Measurements from ENCODE around the gene ENDOG.
"Not testable (repeated sequence)": the region's sequence is repeated elsewhere in the genome, so short reads cannot be mapped to it uniquely, and the experiment has no call there.

Gene ENDOG

GRCh38 chr9:128818099-128818838, at the start of gene ENDOG:
ENDOG (plus strand) TSS chr9:128818500; CDS start chr9:128818685, 185 bp downstream.
- DNase-seq: peak; percentile 99

DNA sequence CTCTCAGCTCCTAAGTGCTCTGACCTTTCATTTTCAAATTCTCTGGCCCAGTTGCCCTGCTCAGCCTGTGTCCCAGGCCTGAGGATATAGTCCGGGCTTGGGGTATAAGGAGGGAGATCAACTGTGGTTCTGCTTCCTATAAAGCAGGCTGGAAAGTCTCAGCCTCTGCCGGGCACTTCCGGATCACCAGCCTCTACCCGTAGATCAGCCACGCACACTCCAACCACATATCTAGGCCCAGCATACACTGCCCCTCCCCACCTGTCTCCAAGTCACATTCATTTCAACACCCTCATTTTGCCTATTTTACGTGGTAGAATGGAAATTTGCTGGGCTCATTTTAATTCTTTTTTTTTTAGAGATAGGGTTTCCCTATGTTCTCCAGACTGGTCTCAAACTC, 49.7 kb upstream of the ENDOG start:
- no peak for DNase-seq

GRCh38 chr9:128770286-128771030, 47.8 kb upstream of the ENDOG start:
- no peak for DNase-seq

DNA sequence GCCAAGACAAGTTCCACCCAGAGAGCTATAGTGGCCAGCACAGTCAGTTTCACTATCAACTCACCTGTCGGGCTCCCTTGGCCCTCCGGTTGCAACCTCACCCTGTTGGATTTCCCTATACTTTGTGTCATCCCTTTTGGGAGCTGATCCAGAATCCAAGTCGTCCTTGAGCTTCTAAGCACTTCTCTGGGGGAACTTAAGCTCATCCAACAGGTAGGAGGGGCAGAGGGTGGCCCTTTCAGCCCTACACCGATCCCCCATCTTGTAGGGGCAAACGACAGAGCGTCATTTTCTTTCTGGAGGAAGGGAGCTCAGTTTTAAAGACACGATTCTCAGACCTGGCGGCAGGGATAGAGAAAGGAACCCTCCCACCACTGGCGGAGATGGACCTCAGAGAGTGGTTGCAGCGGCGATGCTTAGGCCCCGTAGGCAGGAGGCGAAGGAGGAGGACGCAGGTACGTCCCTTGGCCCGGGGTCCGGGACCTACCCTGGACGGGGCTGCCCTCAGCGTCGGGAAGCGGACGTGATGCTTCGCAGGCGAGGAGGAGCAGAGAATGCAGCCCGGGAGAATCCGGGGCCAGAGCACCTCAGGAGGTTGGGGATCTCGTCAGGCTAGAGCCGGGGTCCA, 47.1 kb upstream of the ENDOG start:
- no peak for DNase-seq

GRCh38 chr9:128771745-128772519, 46.4 kb upstream of the ENDOG start, which contains the start of gene ZER1:
ZER1 (minus strand) TSS chr9:128771927; CDS start chr9:128755565, 16,362 bp downstream.
- peak; percentile 93 to 94 for DNase-seq

- no peak for DNase-seq
Observed at GRCh38 chr9:128773049-128773448, 45.3 kb upstream of the ENDOG start.

GRCh38 chr9:128774804-128775203, 43.5 kb upstream of the ENDOG start:
- DNase-seq: no peak

DNA sequence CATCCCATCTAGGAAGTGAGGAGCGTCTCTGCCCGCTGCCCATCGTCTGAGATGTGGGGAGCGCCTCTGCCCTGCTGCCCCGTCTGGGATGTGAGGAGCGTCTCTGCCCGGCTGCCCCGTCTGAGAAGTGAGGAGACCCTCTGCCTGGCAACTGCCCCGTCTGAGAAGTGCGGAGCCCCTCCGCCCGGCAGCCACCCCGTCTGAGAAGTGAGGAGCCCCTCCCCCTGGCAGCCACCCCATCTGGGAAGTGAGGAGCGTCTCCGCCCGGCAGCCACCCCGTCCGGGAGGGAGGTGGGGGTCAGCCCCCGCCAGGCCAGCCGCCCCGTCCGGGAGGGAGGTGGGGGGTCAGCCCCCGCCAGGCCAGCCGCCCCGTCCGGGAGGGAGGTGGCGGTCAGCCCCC, 38.2 kb upstream of the ENDOG start:
- not testable (repeated sequence) for DNase-seq

GRCh38 chr9:128781187-128782070, 36.9 kb upstream of the ENDOG start:
- DNase-seq: no peak

- DNase-seq: no peak
Observed at GRCh38 chr9:128782669-128783068, 35.6 kb upstream of the ENDOG start.

DNA sequence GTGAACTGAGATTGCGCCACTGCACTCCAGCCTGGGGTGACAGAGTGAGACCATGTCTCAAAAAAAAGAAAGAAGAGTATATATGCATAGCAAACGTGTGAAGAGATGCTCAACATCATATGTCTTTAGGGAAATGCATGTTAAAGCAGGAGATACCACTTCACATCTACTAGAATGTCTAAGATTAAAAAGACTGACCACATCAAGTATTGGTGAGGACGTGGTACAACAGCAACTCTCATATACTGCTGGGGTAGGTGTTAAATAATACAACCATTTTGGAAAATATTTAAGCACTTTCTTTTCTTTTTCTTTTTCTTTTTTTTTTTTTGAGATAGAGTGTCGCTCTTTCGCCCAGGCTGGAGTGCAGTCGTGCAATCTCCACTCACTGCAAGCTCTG, 32.9 kb upstream of the ENDOG start:
- DNase-seq: no peak

DNA sequence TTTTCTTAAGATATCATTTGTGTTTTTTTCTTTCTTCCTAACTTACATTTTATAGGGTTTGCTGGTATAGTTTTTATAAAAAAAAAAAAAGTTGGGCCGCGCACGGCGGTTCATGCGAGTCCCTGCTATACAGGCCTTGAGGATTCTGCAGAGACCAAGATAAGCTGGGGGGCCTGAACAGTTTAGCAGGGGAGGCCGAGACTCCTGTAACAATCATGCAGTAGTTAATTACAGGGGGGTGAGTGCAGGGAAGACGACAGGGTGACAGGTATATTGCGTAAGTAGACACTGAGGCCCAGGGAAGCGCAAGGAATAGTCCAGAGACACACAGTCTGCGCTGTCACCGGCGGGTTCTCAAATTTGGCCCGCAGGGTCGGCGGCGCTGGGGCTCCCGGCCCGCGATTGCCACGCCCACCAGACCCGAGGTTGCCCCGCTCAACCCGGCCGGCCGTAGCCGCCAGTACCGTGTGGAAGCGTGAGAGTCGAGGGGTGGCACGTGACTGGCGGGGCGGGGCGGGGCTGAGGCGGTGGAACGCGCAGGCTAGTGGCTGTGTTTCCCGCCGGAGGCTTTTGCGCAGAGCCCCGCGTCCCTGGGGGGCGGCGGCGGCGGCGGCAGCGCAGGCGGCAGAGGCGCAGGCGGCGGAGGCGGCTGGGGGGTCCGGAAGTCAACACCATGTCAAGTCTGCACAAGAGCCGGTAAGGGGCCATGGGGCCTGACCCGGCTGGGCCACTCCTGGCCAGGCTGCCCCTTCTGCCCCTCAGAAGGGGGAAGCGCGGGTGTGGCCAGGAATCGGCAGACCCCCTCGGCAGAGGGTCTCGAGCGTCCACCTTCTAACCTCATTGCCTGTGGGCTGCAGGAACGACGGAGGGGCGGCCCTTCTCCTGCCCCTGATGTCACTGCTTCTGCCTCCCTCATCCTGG, 31.4 kb upstream of the ENDOG start, which contains the start of gene TBC1D13:
Gene TBC1D13 (plus strand): TSS at position 573 of the 921 bp plus-strand sequence. CDS start 101 bp downstream, at position 674.
- peak; percentile 90 to 93 for DNase-seq

GRCh38 chr9:128787659-128788058, 30.6 kb upstream of the ENDOG start:
- DNase-seq: peak; percentile 16 to 25

DNA sequence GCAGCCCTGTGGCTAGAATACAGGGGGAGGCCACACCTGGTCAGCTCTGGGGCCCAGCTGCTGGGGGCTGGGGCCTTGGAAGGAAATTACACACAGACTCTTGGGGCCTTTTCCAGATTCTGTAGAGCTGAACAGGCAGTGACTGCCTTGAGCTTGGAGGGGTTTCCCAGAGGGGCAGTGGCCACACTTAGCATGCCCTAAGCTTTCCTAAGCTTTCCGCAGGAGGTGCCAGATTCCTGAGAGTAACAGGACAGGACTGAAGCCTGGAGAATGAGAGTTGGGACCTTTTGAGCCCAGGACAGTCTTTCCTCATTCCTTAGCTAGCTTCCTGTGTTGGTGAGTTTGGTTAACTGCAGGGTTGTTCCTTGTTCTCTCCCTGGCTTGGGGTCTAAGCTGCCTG, 29.9 kb upstream of the ENDOG start:
- DNase-seq: no peak

DNA sequence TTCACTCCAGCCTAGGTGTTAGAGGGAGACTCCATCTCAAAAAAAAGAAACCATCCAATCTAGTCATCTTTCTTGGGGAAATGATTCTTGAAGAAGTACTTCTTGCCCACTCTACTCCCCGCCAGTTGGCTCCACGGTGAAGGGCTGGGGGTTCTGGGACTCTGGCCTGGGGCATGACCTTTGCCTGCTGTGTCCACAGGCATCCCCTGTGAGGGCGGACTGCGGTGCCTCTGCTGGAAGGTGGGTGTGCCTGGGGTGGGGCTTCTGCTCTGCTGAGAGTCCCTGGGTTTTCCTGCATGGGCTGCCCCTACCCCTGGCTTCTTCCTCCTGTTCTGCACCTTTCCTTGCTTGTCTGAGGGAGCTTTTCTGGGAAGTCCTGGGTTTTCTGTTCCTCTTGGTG, 27.8 kb upstream of the ENDOG start:
- no peak for DNase-seq

- DNase-seq: no peak
Observed at GRCh38 chr9:128792134-128792533, 26.2 kb upstream of the ENDOG start.

- no peak for DNase-seq
Observed at GRCh38 chr9:128792978-128793686, 25.2 kb upstream of the ENDOG start.

DNA sequence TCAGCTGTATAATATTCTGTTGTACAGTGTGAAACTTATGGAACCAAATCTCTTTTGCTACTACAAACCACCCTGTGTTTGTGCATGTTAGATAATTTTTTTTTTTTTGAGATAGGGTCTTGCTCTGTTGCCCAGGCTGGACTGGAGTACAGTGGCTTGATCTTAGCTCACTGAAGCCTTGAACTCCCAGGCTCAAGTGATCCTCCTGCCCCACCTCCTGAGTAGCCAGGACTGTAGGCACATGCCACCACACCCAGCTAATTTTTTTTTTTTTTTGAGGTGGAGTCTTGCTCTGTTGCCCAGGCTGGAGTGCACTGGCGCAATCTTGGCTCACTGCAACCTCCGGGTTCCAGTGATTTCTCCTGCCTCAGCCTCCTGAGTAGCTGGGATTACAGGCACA, 23.3 kb upstream of the ENDOG start:
- not testable (repeated sequence) for DNase-seq

GRCh38 chr9:128798896-128799295, 19.4 kb upstream of the ENDOG start:
- no peak for DNase-seq

DNA sequence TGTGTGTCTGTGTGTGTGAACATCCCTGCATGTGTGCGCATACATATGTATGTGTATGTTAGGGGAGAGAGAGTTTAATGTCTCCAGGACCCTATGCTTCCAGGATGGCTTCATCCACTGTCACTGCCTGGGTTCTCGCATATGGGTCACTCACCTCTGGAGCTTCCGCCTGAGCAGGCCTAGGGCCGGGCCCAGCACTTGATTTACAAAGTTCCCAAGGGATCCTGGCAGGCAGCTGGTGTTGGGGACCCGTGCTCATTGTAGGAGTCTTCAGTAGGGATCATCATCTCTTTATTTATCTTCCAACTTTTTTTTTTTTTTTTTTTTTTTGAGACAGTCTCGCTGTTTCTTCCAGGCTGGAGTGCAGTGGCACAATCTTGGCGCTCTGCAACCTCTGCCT, 18.2 kb upstream of the ENDOG start:
- no peak for DNase-seq
